ENCODE measurements around the gene GRPEL2. TPM values are rescaled to one million over a fixed set of nuclear protein-coding genes. Genes with fewer than 3 reads are reported as not detected.

GRPEL2 gene
- total and polyA plus RNA-seq, 4 donors, result 6.6 to 20.2 (median 16.0) TPM

DNA sequence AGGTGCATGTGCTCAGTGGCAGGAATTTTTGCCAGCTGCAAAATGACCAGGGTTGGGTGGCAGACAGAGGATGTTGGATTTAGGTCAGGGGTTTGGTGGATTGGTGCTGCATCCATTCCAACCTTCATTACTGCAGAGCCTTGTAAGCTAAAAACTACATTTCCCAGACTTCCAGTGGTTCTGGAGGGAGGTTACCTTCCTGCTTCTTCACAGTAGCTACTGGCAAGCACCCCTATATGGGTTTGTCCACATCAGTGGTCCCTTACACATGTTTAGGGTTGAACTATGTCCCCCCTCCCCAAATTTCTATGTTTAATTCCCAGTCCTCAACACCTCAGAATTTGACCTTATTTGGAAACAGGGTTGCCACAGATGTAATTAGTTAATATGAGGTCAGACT lies 54.5 kb downstream of the GRPEL2 start:
- DNase-seq, result peak in 1 of 3 donors; percentile 43

DNA sequence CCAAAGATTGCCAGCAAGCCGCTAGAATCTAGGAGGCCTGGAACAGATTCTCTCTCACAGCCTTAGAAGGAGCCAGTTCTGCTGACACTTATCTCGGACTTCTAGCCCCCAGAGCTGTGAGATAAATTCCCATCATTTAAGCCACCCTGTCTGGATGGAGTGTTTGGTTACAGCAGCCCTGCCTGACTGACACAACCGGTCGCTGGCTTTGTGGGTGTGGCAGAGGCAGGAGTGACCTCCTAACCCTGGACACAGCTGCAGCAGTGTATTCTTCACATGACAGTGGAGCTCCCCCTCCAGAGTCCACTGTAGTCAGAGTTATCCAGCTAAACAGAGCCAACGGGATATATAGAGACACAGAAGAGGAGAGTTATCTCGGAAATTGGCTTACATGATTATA lies 55.0 kb downstream of the GRPEL2 start:
- H3K36me3 ChIP-seq (ENCODE audit: control insufficient read depth in 4 of 4, insufficient read depth in 4 of 4, low read length in 4 of 4), result no peaks in the 10 kb centered on the region
- no peaks in the 10 kb centered on the region for H3K27me3 ChIP-seq (ENCODE audit: control insufficient read depth in 3 of 3, insufficient read depth in 3 of 3, low read length in 2 of 3)
- no peak for ATAC-seq (ENCODE audit: insufficient read depth, low FRiP score)
- H3K9me3 ChIP-seq (ENCODE audit: control insufficient read depth in 4 of 4, insufficient read depth in 3 of 4, low read length in 3 of 4), result no peaks in the 10 kb centered on the region
- WGBS, 2 donors, result 71 to 89% methylated on average over 6 of the region's 6 CpGs
- DNase-seq, result peak; percentile 51 to 74 (median 60)
- no peak overlapping the region for H3K4me3 ChIP-seq
- TF ChIP-seq, protein P1, sequence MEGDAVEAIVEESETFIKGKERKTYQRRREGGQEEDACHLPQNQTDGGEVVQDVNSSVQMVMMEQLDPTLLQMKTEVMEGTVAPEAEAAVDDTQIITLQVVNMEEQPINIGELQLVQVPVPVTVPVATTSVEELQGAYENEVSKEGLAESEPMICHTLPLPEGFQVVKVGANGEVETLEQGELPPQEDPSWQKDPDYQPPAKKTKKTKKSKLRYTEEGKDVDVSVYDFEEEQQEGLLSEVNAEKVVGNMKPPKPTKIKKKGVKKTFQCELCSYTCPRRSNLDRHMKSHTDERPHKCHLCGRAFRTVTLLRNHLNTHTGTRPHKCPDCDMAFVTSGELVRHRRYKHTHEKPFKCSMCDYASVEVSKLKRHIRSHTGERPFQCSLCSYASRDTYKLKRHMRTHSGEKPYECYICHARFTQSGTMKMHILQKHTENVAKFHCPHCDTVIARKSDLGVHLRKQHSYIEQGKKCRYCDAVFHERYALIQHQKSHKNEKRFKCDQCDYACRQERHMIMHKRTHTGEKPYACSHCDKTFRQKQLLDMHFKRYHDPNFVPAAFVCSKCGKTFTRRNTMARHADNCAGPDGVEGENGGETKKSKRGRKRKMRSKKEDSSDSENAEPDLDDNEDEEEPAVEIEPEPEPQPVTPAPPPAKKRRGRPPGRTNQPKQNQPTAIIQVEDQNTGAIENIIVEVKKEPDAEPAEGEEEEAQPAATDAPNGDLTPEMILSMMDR (IDR thresholded peaks at IDR 0.05; ENCODE audit: control extremely low read depth, extremely low read depth), result no peak
- peaks cover 0 to 25% (median 12%) of the 10 kb centered on the region in 5 donors for H3K4me1 ChIP-seq (ENCODE audit: control insufficient read depth in 5 of 5, insufficient read depth in 5 of 5, low read length in 5 of 5)
- no peak overlapping the region for H3K27ac ChIP-seq (ENCODE audit: low read depth in 1 of 2, low read length in 1 of 2)
- H3K9ac ChIP-seq (ENCODE audit: insufficient read depth in 1 of 2, low read length in 2 of 2), result no peak overlapping the region

More for the DNA sequence above, 54.5 kb downstream of the GRPEL2 start:
- Histone ChIP-seq H3K9ac (ENCODE audit: insufficient read depth in 1 of 2, low read length in 2 of 2) (no peak overlapping the region), H3K27me3 (ENCODE audit: control insufficient read depth in 3 of 3, insufficient read depth in 3 of 3, low read length in 2 of 3) (no peaks in the 10 kb centered on the region), H3K4me1 (ENCODE audit: control insufficient read depth in 5 of 5, insufficient read depth in 5 of 5, low read length in 5 of 5) (peaks cover 0 to 21% (median 7%) of the 10 kb centered on the region in 5 donors), H3K4me3 (no peak overlapping the region), H3K27ac (ENCODE audit: low read depth in 1 of 2, low read length in 1 of 2) (no peak overlapping the region), H3K9me3 (ENCODE audit: control insufficient read depth in 4 of 4, insufficient read depth in 3 of 4, low read length in 3 of 4) (no peaks in the 10 kb centered on the region), H3K36me3 (ENCODE audit: control insufficient read depth in 4 of 4, insufficient read depth in 4 of 4, low read length in 4 of 4) (no peaks in the 10 kb centered on the region)
- ATAC-seq (ENCODE audit: insufficient read depth, low FRiP score), result no peak
- TF ChIP-seq, protein P1 (IDR thresholded peaks at IDR 0.05; ENCODE audit: control extremely low read depth, extremely low read depth), result no peak

- WGBS, 2 donors, result 76 to 87% methylated on average over 2 of the region's 2 CpGs
- no peak for ATAC-seq (ENCODE audit: insufficient read depth, low FRiP score)
- Histone ChIP-seq H3K36me3 (ENCODE audit: control insufficient read depth in 4 of 4, insufficient read depth in 4 of 4, low read length in 4 of 4) (no peaks in the 10 kb centered on the region), H3K27ac (ENCODE audit: low read depth in 1 of 2, low read length in 1 of 2) (no peak overlapping the region), H3K4me1 (ENCODE audit: control insufficient read depth in 5 of 5, insufficient read depth in 5 of 5, low read length in 5 of 5) (peaks cover 0 to 32% (median 15%) of the 10 kb centered on the region in 5 donors), H3K9ac (ENCODE audit: insufficient read depth in 1 of 2, low read length in 2 of 2) (no peak overlapping the region), H3K4me3 (no peak overlapping the region), H3K9me3 (ENCODE audit: control insufficient read depth in 4 of 4, insufficient read depth in 3 of 4, low read length in 3 of 4) (no peaks in the 10 kb centered on the region), H3K27me3 (ENCODE audit: control insufficient read depth in 3 of 3, insufficient read depth in 3 of 3, low read length in 2 of 3) (no peaks in the 10 kb centered on the region)
- no peak for DNase-seq
- TF ChIP-seq, protein P1 (IDR thresholded peaks at IDR 0.05; ENCODE audit: control extremely low read depth, extremely low read depth), result no peak
Measured at GRCh38 chr5:149401051-149401450, 55.8 kb downstream of the GRPEL2 start.

- Histone ChIP-seq H3K27me3 (ENCODE audit: control insufficient read depth in 3 of 3, insufficient read depth in 3 of 3, low read length in 2 of 3) (no peaks in the 10 kb centered on the region), H3K9ac (ENCODE audit: insufficient read depth in 1 of 2, low read length in 2 of 2) (no peak overlapping the region), H3K9me3 (ENCODE audit: control insufficient read depth in 4 of 4, insufficient read depth in 3 of 4, low read length in 3 of 4) (no peaks in the 10 kb centered on the region), H3K4me3 (no peak overlapping the region), H3K27ac (ENCODE audit: low read depth in 1 of 2, low read length in 1 of 2) (no peak overlapping the region), H3K4me1 (ENCODE audit: control insufficient read depth in 5 of 5, insufficient read depth in 5 of 5, low read length in 5 of 5) (peaks cover 0 to 41% (median 21%) of the 10 kb centered on the region in 5 donors), H3K36me3 (ENCODE audit: control insufficient read depth in 4 of 4, insufficient read depth in 4 of 4, low read length in 4 of 4) (no peaks in the 10 kb centered on the region)
- TF ChIP-seq, protein P1 (IDR thresholded peaks at IDR 0.05; ENCODE audit: control extremely low read depth, extremely low read depth), result no peak
- ATAC-seq (ENCODE audit: insufficient read depth, low FRiP score) (no peak), DNase-seq (no peak)
- WGBS, 2 donors, result 96 to 97% methylated on average over 3 of the region's 3 CpGs
Measured at GRCh38 chr5:149402291-149402690, 57.0 kb downstream of the GRPEL2 start.

All from lung (tissue), 12 donors.